GM12878 (cell line): ENCODE data around the gene SPAG9. TPM values are rescaled to one million over a fixed set of nuclear protein-coding genes. Genes with fewer than 3 reads are reported as not detected.

ENCODE experiments used
- ATAC-seq: fragments of 200-7000 bp; cut with Tn5 transposase; 3 replicates; pipeline ENCODE4 v1.9.1; 2020; ENCODE audit warnings: mild to moderate bottlenecking, moderate library complexity
- BruUV-seq: library from RNA; stranded (reverse); fragments of 400-500 nt; replicated peaks from 2 replicates; lab custom pipeline; 2021; lab: Mats Ljungman, UMichigan
- CTCF ChIA-PET: fragments of 300-600 bp; sonication (Branson Sonifier 250); formaldehyde crosslinking; extraction: SDS; loops from one replicate; lab custom pipeline; 2021; ENCODE audit warnings: inconsistent platforms; lab: Yijun Ruan, JAX
- POLR2A ChIA-PET: fragments of 350-600 bp; formaldehyde crosslinking; extraction: SDS; loops from one replicate; lab custom pipeline; 2021; ENCODE audit warnings: inconsistent platforms; lab: Charles Lee
- RAD21 ChIA-PET: fragments of 300-600 bp; sonication (Branson Sonifier 250); formaldehyde crosslinking; loops from one replicate; lab custom pipeline; 2023; ENCODE audit warnings: antibody characterized with exemption; ENCODE audit not compliant: unreplicated experiment; lab: Charles Lee
- SMC1A ChIA-PET: fragments of 300-600 bp; sonication (Branson Sonifier 250); formaldehyde crosslinking; loops from one replicate; lab custom pipeline; 2023; ENCODE audit not compliant: unreplicated experiment, uncharacterized antibody; lab: Charles Lee
- DNase-seq: peaks from one replicate; pipeline ENCODE4 v3.0.0-alpha.2; 2011; ENCODE audit warnings: low read depth, low spot score
- FAIRE-seq: peaks from 3 replicates; lab custom pipeline; 2011; peaks lifted over from hg19 to GRCh38; lab: Jason Lieb, UNC
- H2AFZ ChIP-seq: 2 replicates; pipeline ENCODE4 v1.6.0; 2011; ENCODE audit warnings: low read depth, low read length, control low read depth; ENCODE audit not compliant: control insufficient read depth
- H3K27ac ChIP-seq: 2 replicates; pipeline ENCODE4 v1.5.1; 2011; ENCODE audit warnings: control low read depth; ENCODE audit not compliant: control insufficient read depth, insufficient read depth
- H3K27me3 ChIP-seq, 2 experiments: replicated peaks in 1 of 2; 2 replicates each; pipeline versions ENCODE4 v1.6.0 to v1.6.1; 2011; ENCODE audit warnings: low read length in 1 of 2; ENCODE audit not compliant: control insufficient read depth in 2 of 2, insufficient read depth in 2 of 2
- H3K36me3 ChIP-seq, 2 experiments: 2 replicates each; pipeline ENCODE4 v1.5.1; 2011; ENCODE audit warnings: low read length in 1 of 2; ENCODE audit not compliant: control insufficient read depth in 2 of 2, insufficient read depth in 2 of 2
- H3K4me1 ChIP-seq: 2 replicates; pipeline ENCODE4 v1.6.1; 2011; ENCODE audit warnings: mild to moderate bottlenecking, low read length, moderate library complexity, mixed read lengths; ENCODE audit not compliant: control insufficient read depth, insufficient read depth
- H3K4me2 ChIP-seq: 2 replicates; pipeline ENCODE4 v1.6.0; 2011; ENCODE audit warnings: control low read depth; ENCODE audit not compliant: control insufficient read depth, insufficient read depth
- H3K4me3 ChIP-seq: fragments of 200-600 bp; sonication (generic); 2 replicates; pipeline ENCODE4 v1.5.1; 2016
- H3K79me2 ChIP-seq: 2 replicates; pipeline ENCODE4 v1.6.0; 2011; ENCODE audit warnings: low read length; ENCODE audit not compliant: control insufficient read depth, insufficient read depth
- H3K9ac ChIP-seq: 2 replicates; pipeline ENCODE4 v1.8.0; 2011; ENCODE audit warnings: low read length, control low read depth, mixed read lengths; ENCODE audit not compliant: control insufficient read depth, insufficient read depth
- H3K9me3 ChIP-seq: replicated peaks from 3 replicates; pipeline ENCODE4 v1.5.1; 2011; ENCODE audit warnings: mild to moderate bottlenecking, low read length; ENCODE audit not compliant: control insufficient read depth, insufficient read depth
- H4K20me1 ChIP-seq: 2 replicates; pipeline ENCODE4 v1.6.0; 2011; ENCODE audit not compliant: control insufficient read depth, insufficient read depth
- BMI1 ChIP-seq: fragments of 450-650 bp; IDR thresholded peaks from 2 replicates; pipeline ENCODE4 v1.6.1; 2016; ENCODE audit warnings: mild to moderate bottlenecking, moderate library complexity, borderline replicate concordance
- NFIC ChIP-seq: IDR thresholded peaks from 2 replicates; pipeline ENCODE4 v1.6.1; 2012; ENCODE audit warnings: low read depth, mild to moderate bottlenecking, inconsistent platforms, low read length, moderate library complexity
- NR2C1 ChIP-seq: fragments of 450-650 bp; IDR thresholded peaks from 2 replicates; pipeline ENCODE4 v1.6.1; 2017; ENCODE audit warnings: antibody characterized with exemption, mild to moderate bottlenecking, moderate library complexity
- NR2F1 ChIP-seq: fragments of 450-650 bp; conservative IDR thresholded peaks from 2 replicates; pipeline ENCODE4 v1.6.1; 2017; ENCODE audit warnings: mild to moderate bottlenecking
- PKNOX1 ChIP-seq: fragments of 450-650 bp; IDR thresholded peaks from 2 replicates; pipeline ENCODE4 v1.6.1; 2016; ENCODE audit warnings: mild to moderate bottlenecking
- POLR2A ChIP-seq: IDR thresholded peaks from 2 replicates; pipeline ENCODE4 v1.6.1; 2011; ENCODE audit warnings: low read depth, mild to moderate bottlenecking, low read length
- STAT3 ChIP-seq: IDR thresholded peaks from 2 replicates; pipeline ENCODE4 v1.6.1; 2011; ENCODE audit warnings: low read depth, low read length, improper control_type of control experiment
- TCF12 ChIP-seq: IDR thresholded peaks from 2 replicates; pipeline ENCODE4 v1.6.1; 2011; ENCODE audit warnings: low read depth, mild to moderate bottlenecking, low read length
- ZBTB40 ChIP-seq: fragments of 450-650 bp; IDR thresholded peaks from 2 replicates; pipeline ENCODE4 v1.6.1; 2016; ENCODE audit warnings: mild to moderate bottlenecking, moderate library complexity, borderline replicate concordance
- WGBS: methylation state at CpG from one replicate; pipeline ENCODE4 v1.1.6; 2016; ENCODE audit warnings: low lambda C conversion rate; ENCODE audit not compliant: insufficient replicate concordance, insufficient coverage; ENCODE audit errors: missing lambda C conversion rate; 5-methylcytosine and 5-hydroxymethylcytosine counted together
- in situ Hi-C: fragments of 300-500 bp; cut with MboI; formaldehyde crosslinking; loops from 9 replicates; pipeline ENCODE4 v1.14.3; 2018; ENCODE audit warnings: mixed read lengths
- intact Hi-C: fragments of 100-400 bp; cut with micrococcal nuclease; formaldehyde crosslinking; loops from one replicate; pipeline ENCODE4 v1.14.2; 2022; ENCODE audit not compliant: unreplicated experiment
- polyA plus RNA-seq, 11 experiments: library from polyadenylated mRNA; depleted of rRNA in 4 of 11; unstranded in 6 of 11; stranded (reverse) in 5 of 11; fragments of >200 nt; fragmentation: Nextera tagmentation in 4 of 11; fragmentation: Illumina TruSeq in 1 of 11; extraction: Ambion mirVana in 4 of 11; extraction: Trizol in 1 of 11; gene quantifications; 1 replicate in 1 of 11; 2 replicates in 10 of 11; pipeline versions ENCODE4 v1.2.1 to v1.2.3, GENCODE V29; 2011 to 2016; ENCODE audit warnings: inconsistent platforms in 2 of 11, missing spikeins in 2 of 11, low read depth in 1 of 11
- total RNA-seq, 4 experiments: library from RNA; depleted of rRNA in 3 of 4; stranded (reverse); fragments of >200 nt in 3 of 4; fragmentation: Illumina TruSeq in 1 of 4; extraction: Trizol in 1 of 4; gene quantifications; 2 replicates each; pipeline versions ENCODE4 v1.2.1 to v1.2.3, GENCODE V29; 2013 to 2021

SPAG9 gene
- total and polyA plus RNA-seq, 10 of the 15 experiments (the other 5 are each of a cell fraction or from before 2014, with no cell fraction given): 6.6 to 42.0 (median 24.9) TPM

GRCh38 chr17:50967795-50968194 lies 152.9 kb downstream of the SPAG9 start (continued):
- TF ChIP-seq ZBTB40: no peak

GRCh38 chr17:50966163-50966666 lies 154.5 kb downstream of the SPAG9 start:
- DNase-seq (no peak), ATAC-seq (no peak), FAIRE-seq (no peak)
- Histone ChIP-seq H2AFZ (no peak overlapping the region), H3K4me1 (no peaks in the 10 kb centered on the region), H3K36me3 (peaks cover 0 to 10% of the 10 kb centered on the region in 2 experiments; a peak in 2 of 4 replicates), H3K9me3 (no peaks in the 10 kb centered on the region), H3K4me2 (no peak overlapping the region), H3K79me2 (no peaks in the 10 kb centered on the region), H3K4me3 (no peak overlapping the region), H4K20me1 (no peaks in the 10 kb centered on the region), H3K27ac (no peak overlapping the region), H3K27me3 (no peaks in the 10 kb centered on the region), H3K9ac (no peak overlapping the region)
- RAD21 ChIA-PET: interaction anchor here (1.3 to 1.7 kb wide), 2 partner anchors 112 to 114 kb away, joined by 3 to 4 read pairs; no protein-coding TSS in a partner anchor
- in situ Hi-C loops (no loop called here), intact Hi-C loops (no loop called here)
- TF ChIP-seq BMI1 (no peak), NR2F1 (no peak), NR2C1 (no peak), NFIC (no peak), STAT3 (no peak), POLR2A (no peak), PKNOX1 (no peak), TCF12 (no peak)
- 80% methylated on average over 3 of the region's 3 CpGs for WGBS
- BruUV-seq: no TSS peak
- SMC1A ChIA-PET: interaction anchor here (1.0 to 1.5 kb wide), 5 partner anchors 10 to 114 kb away, joined by 3 to 8 read pairs (median 3); no protein-coding TSS in a partner anchor
- CTCF ChIA-PET: interaction anchor here (1.2 to 3.1 kb wide), 3 partner anchors 11 to 183 kb away, joined by 5 to 16 read pairs (median 16); no protein-coding TSS in a partner anchor
- POLR2A ChIA-PET: no interaction called here
